Measurements from ENCODE around the gene SYNGR2.
"Not testable (repeated sequence)": the region's sequence is repeated elsewhere in the genome, so short reads cannot be mapped to it uniquely, and the experiment has no call there.

The SYNGR2 gene

GRCh38 chr17:78144147-78144719 is 24.1 kb upstream of the SYNGR2 start:
- peak; percentile 48 for DNase-seq

- no peak for DNase-seq
Observed at GRCh38 chr17:78144736-78145641, 23.4 kb upstream of the SYNGR2 start.

GRCh38 chr17:78146471-78146869 is 21.9 kb upstream of the SYNGR2 start:
- no peak for DNase-seq

- no peak for DNase-seq
Observed at GRCh38 chr17:78146881-78147280, 21.5 kb upstream of the SYNGR2 start.

GRCh38 chr17:78147315-78147998 is 20.9 kb upstream of the SYNGR2 start:
- DNase-seq = no peak

- no peak for DNase-seq
Observed at GRCh38 chr17:78148286-78149016, 19.9 kb upstream of the SYNGR2 start.

- no peak for DNase-seq
Observed at GRCh38 chr17:78151514-78152008, 16.8 kb upstream of the SYNGR2 start.

GRCh38 chr17:78154903-78155811 is 13.2 kb upstream of the SYNGR2 start:
- no peak for DNase-seq

GRCh38 chr17:78159575-78160158 is 8.7 kb upstream of the SYNGR2 start:
- DNase-seq = no peak

GRCh38 chr17:78163881-78164747 is 4.3 kb upstream of the SYNGR2 start:
- DNase-seq = no peak

- DNase-seq = no peak
Observed at GRCh38 chr17:78164748-78165607, 3.4 kb upstream of the SYNGR2 start.

GRCh38 chr17:78166416-78166815 is 2.0 kb upstream of the SYNGR2 start:
- DNase-seq = no peak

GRCh38 chr17:78168903-78169793 is 767 bp downstream of the SYNGR2 start:
- DNase-seq = no peak

GRCh38 chr17:78170692-78171590 is 2.6 kb downstream of the SYNGR2 start:
- DNase-seq = no peak

- not testable (repeated sequence) for DNase-seq
Observed at GRCh38 chr17:78171591-78172248, 3.3 kb downstream of the SYNGR2 start.

- no peak for DNase-seq
Observed at GRCh38 chr17:78172249-78173051, 4.1 kb downstream of the SYNGR2 start.

Data from DMS 273 treated with DMSO at 0.1 percent for 48 hours (cell line).